ENCODE measurements around the gene ACOX3.

Gene ACOX3

GRCh38 chr4:8457646-8458252, 17.2 kb upstream of the ACOX3 start:
- H3K4me3 ChIP-seq (ENCODE audit: low read depth, low read length): no peak overlapping the region
- no peak for DNase-seq (ENCODE audit: low read depth)
- TF ChIP-seq, protein P1, sequence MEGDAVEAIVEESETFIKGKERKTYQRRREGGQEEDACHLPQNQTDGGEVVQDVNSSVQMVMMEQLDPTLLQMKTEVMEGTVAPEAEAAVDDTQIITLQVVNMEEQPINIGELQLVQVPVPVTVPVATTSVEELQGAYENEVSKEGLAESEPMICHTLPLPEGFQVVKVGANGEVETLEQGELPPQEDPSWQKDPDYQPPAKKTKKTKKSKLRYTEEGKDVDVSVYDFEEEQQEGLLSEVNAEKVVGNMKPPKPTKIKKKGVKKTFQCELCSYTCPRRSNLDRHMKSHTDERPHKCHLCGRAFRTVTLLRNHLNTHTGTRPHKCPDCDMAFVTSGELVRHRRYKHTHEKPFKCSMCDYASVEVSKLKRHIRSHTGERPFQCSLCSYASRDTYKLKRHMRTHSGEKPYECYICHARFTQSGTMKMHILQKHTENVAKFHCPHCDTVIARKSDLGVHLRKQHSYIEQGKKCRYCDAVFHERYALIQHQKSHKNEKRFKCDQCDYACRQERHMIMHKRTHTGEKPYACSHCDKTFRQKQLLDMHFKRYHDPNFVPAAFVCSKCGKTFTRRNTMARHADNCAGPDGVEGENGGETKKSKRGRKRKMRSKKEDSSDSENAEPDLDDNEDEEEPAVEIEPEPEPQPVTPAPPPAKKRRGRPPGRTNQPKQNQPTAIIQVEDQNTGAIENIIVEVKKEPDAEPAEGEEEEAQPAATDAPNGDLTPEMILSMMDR (IDR thresholded peaks at IDR 0.05; ENCODE audit: low read depth, low read length, missing control alignments): no peak

GRCh38 chr4:8453957-8454356, 13.4 kb upstream of the ACOX3 start:
- TF ChIP-seq, protein P1 (IDR thresholded peaks at IDR 0.05; ENCODE audit: low read depth, low read length, missing control alignments): no peak
- no peak overlapping the region for H3K4me3 ChIP-seq (ENCODE audit: low read depth, low read length)
- DNase-seq (ENCODE audit: low read depth): no peak

DNA sequence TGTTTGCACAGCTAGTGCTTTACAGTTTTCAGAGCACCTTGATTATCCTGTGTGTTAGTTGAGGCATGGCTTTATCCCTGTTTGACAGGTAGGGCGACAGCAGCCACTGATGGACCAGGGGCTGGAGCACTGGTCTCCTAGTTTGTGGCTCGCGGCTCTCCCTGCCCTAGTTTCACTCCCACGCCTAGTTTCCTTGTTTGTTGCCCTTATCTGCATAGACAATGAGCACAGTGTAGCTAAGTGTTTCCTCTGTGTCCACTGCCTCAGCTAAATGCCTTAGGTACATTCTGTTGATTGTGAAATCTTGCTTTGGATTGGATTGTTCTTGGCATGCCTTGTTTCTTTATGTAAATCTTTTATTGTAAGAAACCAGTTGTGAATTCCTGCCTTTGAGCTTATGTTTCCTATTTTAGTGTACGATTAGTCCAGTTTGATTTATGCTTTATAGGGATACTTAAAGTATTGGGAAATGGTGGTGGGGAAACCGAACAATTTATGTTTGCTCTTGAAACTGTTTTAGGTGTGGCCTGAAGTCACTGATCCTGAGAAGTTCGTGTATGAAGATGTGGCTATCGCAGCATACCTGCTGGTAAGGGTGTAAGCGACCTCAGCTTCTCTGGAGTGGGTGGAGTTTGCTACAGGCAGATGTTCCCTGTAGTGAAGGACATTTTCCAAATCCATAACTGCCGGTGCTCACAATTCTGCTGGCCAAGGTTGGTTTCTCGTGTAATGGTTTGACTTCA, 11.1 kb upstream of the ACOX3 start:
- TF ChIP-seq, protein P1 (IDR thresholded peaks at IDR 0.05; ENCODE audit: low read depth, low read length, missing control alignments): no peak
- H3K4me3 ChIP-seq (ENCODE audit: low read depth, low read length): no peak overlapping the region
- DNase-seq (ENCODE audit: low read depth): no peak

DNA sequence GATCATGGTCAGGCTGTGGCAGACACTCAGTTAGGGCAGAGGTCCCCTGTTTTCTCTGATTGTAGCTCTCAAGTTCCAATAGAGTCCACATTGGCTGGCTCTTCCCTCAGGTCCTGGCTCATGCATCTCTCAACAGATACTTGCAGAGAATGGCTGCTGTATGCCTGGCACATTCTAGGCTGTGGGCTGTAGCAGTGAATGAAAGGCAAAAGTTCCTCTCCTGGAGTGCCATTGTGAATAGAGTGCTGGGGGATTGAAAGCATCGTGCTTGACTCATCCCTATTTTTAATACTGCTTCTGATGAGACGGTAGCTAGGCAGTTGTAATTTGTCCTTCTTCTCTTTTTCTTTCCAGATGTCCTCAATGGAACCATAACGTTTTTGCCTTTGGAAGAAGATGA, 5.6 kb upstream of the ACOX3 start:
- no peak overlapping the region for H3K4me3 ChIP-seq (ENCODE audit: low read depth, low read length)
- no peak for DNase-seq (ENCODE audit: low read depth)
- TF ChIP-seq, protein P1 (IDR thresholded peaks at IDR 0.05; ENCODE audit: low read depth, low read length, missing control alignments): no peak

DNA sequence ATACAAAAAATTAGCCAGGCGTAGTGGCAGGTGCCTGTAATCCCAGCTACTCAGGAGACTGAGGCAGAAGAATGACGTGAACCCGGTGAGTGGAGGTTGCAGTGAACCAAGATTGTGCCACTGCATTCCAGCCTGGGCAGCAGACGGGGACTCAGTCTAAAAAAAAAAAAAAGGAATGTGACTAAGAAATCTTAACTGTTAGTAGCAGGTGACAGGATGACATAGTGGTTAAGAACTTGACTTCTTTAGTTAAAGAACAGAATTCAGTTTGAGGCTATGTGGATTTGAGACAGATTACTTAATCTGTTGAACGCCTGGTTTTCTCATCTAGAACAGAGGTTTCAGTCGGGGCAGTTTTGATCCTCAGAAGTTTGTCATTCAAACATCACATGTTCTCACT, 3.3 kb upstream of the ACOX3 start:
- H3K4me3 ChIP-seq (ENCODE audit: low read depth, low read length): no peak overlapping the region
- no peak for DNase-seq (ENCODE audit: low read depth)
- TF ChIP-seq, protein P1 (IDR thresholded peaks at IDR 0.05; ENCODE audit: low read depth, low read length, missing control alignments): no peak

- H3K4me3 ChIP-seq (ENCODE audit: low read depth, low read length): no peak overlapping the region; the same call in 1 of the 2 replicates
- DNase-seq (ENCODE audit: low read depth): no peak
- TF ChIP-seq, protein P1 (IDR thresholded peaks at IDR 0.05; ENCODE audit: low read depth, low read length, missing control alignments): no peak
Observed at GRCh38 chr4:8442596-8443358, 2.3 kb upstream of the ACOX3 start.
